A549 (cell line): ENCODE results near the gene COPZ2. TPM values are rescaled to one million over a fixed set of nuclear protein-coding genes. Genes with fewer than 3 reads are reported as not detected.
A peak's percentile ranks its signal among the peaks of the same experiment; 100 is the strongest.

Experiments
- ATAC-seq, 2 experiments: fragments of 200-7000 bp in 1 of 2; fragments of >200 bp in 1 of 2; cut with Nextera tagmentation in 1 of 2; cut with Tn5 transposase in 1 of 2; 3 replicates each; pipeline versions ENCODE4 v1.8.0 to v1.9.1; 2018 to 2020; ENCODE audit warnings: mild to moderate bottlenecking in 1 of 2, moderate library complexity in 1 of 2
- CTCF ChIA-PET: fragments of 300-600 bp; sonication (Branson Sonifier 250); formaldehyde crosslinking; extraction: SDS; loops from one replicate; lab custom pipeline; 2021; ENCODE audit warnings: antibody characterized with exemption, inconsistent platforms; lab: Yijun Ruan, JAX
- POLR2A ChIA-PET: fragments of 350-600 bp; formaldehyde crosslinking; extraction: SDS; loops from one replicate; lab custom pipeline; 2021; ENCODE audit warnings: antibody characterized with exemption, inconsistent platforms; lab: Yijun Ruan, JAX
- DNase-seq, 2 experiments: peaks; one replicate each; pipeline versions ENCODE4 v3.0.0 to v3.0.0-alpha.2; 2011 to 2016; ENCODE audit warnings: low read depth in 1 of 2, low spot score in 1 of 2
- FAIRE-seq: peaks from 2 replicates; lab custom pipeline; 2011; peaks lifted over from hg19 to GRCh38; lab: Jason Lieb, UNC
- H3K27ac ChIP-seq, 2 experiments: fragments of >200 bp; sonication (Bioruptor Twin); formaldehyde crosslinking; 3 replicates each; pipeline ENCODE4 v1.5.1; 2016 to 2017
- H3K4me1 ChIP-seq: fragments of >200 bp; sonication (Bioruptor Twin); formaldehyde crosslinking; 3 replicates; pipeline ENCODE4 v1.6.1; 2016
- H3K4me2 ChIP-seq: fragments of >200 bp; sonication (Bioruptor Twin); formaldehyde crosslinking; 3 replicates; pipeline ENCODE4 v1.6.1; 2016
- H3K4me3 ChIP-seq: fragments of >200 bp; sonication (Bioruptor Twin); formaldehyde crosslinking; 3 replicates; pipeline ENCODE4 v1.5.1; 2016
- H3K9me3 ChIP-seq: fragments of >200 bp; sonication (Bioruptor Twin); formaldehyde crosslinking; 3 replicates; pipeline ENCODE4 v1.6.1; 2016
- BCL3 ChIP-seq: fragments of >200 bp; sonication (Bioruptor Twin); formaldehyde crosslinking; IDR thresholded peaks from 3 replicates; pipeline ENCODE4 v1.6.1; 2016
- BHLHE40 ChIP-seq: IDR thresholded peaks from 2 replicates; pipeline ENCODE4 v1.6.1; 2012; ENCODE audit warnings: low read depth, low read length, inconsistent platforms
- CEBPB ChIP-seq, 2 experiments: fragments of >200 bp in 1 of 2; sonication (Bioruptor Twin) in 1 of 2; formaldehyde crosslinking in 1 of 2; IDR thresholded peaks; 2 replicates each; pipeline ENCODE4 v1.6.1; 2012 to 2016
- CHD2 ChIP-seq: fragments of 150-350 bp; IDR thresholded peaks from 2 replicates; pipeline ENCODE4 v1.6.1; 2014; ENCODE audit warnings: low read length; ENCODE audit not compliant: partially characterized antibody
- CTCF ChIP-seq: fragments of >200 bp; sonication (Bioruptor Twin); formaldehyde crosslinking; IDR thresholded peaks from 3 replicates; pipeline ENCODE4 v1.5.1; 2016
- EHF ChIP-seq: fragments of 250-450 bp; sonication (Bioruptor Pico); IDR thresholded peaks from 2 replicates; pipeline ENCODE4 v1.5.0; 2020; ENCODE audit warnings: mild to moderate bottlenecking
- ELK1 ChIP-seq: fragments of 150-350 bp; IDR thresholded peaks from 2 replicates; pipeline ENCODE4 v1.6.1; 2014; ENCODE audit warnings: low read depth, mild to moderate bottlenecking, low read length
- GATA3 ChIP-seq: IDR thresholded peaks from 2 replicates; pipeline ENCODE4 v1.6.1; 2012; ENCODE audit warnings: borderline replicate concordance
- HOXA7 ChIP-seq: fragments of 250-450 bp; sonication (Bioruptor Pico); IDR thresholded peaks from 2 replicates; pipeline ENCODE4 v1.5.0; 2020; ENCODE audit warnings: mild to moderate bottlenecking, moderate library complexity
- KDM5A ChIP-seq: fragments of 200-600 bp; sonication (generic); IDR thresholded peaks from 2 replicates; pipeline ENCODE4 v1.6.1; 2016; ENCODE audit warnings: antibody characterized with exemption, mild to moderate bottlenecking
- NFE2L2 ChIP-seq: fragments of 150-350 bp; conservative IDR thresholded peaks from 2 replicates; pipeline ENCODE4 v1.6.1; 2014; ENCODE audit warnings: low read length
- PHF8 ChIP-seq: fragments of 200-600 bp; sonication (generic); IDR thresholded peaks from 2 replicates; pipeline ENCODE4 v1.6.1; 2016; ENCODE audit warnings: low read depth, mild to moderate bottlenecking, antibody characterized with exemption, moderate library complexity, borderline replicate concordance
- POLR2AphosphoS2 ChIP-seq: conservative IDR thresholded peaks from 2 replicates; pipeline ENCODE4 v1.6.1; 2012; ENCODE audit warnings: low read length, improper control_type of control experiment, inconsistent platforms
- RAD21 ChIP-seq, 2 experiments: fragments of >200 bp in 1 of 2; sonication (Bioruptor Twin) in 1 of 2; formaldehyde crosslinking in 1 of 2; IDR thresholded peaks in 1 of 2; conservative IDR thresholded peaks in 1 of 2; 2 replicates in 1 of 2; 3 replicates in 1 of 2; pipeline ENCODE4 v1.6.1; 2012 to 2018; ENCODE audit warnings: inconsistent platforms in 1 of 2
- RCOR1 ChIP-seq: fragments of 150-350 bp; IDR thresholded peaks from 2 replicates; pipeline ENCODE4 v1.6.1; 2014; ENCODE audit warnings: antibody characterized with exemption, low read length, low read depth
- REST ChIP-seq: fragments of 200-600 bp; sonication (generic); IDR thresholded peaks from 2 replicates; pipeline ENCODE4 v1.6.1; 2016; ENCODE audit warnings: antibody characterized with exemption, mild to moderate bottlenecking, moderate library complexity
- RFX5 ChIP-seq: fragments of 450-650 bp; IDR thresholded peaks from 2 replicates; pipeline ENCODE4 v1.7.1; 2014; ENCODE audit warnings: antibody characterized with exemption, mild to moderate bottlenecking, moderate library complexity
- RNF2 ChIP-seq: fragments of 200-600 bp; sonication (generic); IDR thresholded peaks from 2 replicates; pipeline ENCODE4 v1.6.1; 2016; ENCODE audit warnings: low read depth, mild to moderate bottlenecking, antibody characterized with exemption, moderate library complexity, borderline replicate concordance
- SMC3 ChIP-seq: fragments of >200 bp; sonication (Bioruptor Twin); formaldehyde crosslinking; IDR thresholded peaks from 3 replicates; pipeline ENCODE4 v1.6.1; 2018; ENCODE audit warnings: inconsistent platforms
- ZC3H11A ChIP-seq: fragments of 450-650 bp; IDR thresholded peaks from 2 replicates; pipeline ENCODE4 v1.6.1; 2014; ENCODE audit warnings: antibody characterized with exemption, mild to moderate bottlenecking
- WGBS: methylation state at CpG from one replicate; pipeline ENCODE4 v1.1.6; 2017; ENCODE audit errors: missing lambda C conversion rate; 5-methylcytosine and 5-hydroxymethylcytosine counted together
- polyA plus RNA-seq, 4 experiments: library from polyadenylated mRNA; depleted of rRNA in 3 of 4; stranded (reverse); fragments of >200 nt; fragmentation: RNase III in 1 of 4; extraction: RNeasy Plus Mini Kit Qiagen cat#74134 plus additional on column Dnase treatment in 1 of 4; gene quantifications; 2 replicates in 3 of 4; 3 replicates in 1 of 4; pipeline ENCODE4 v1.2.3, GENCODE V29; 2011 to 2017

The COPZ2 gene
- polyA plus RNA-seq, 2 of the 4 experiments (the other 2 are of a cell fraction), result 10.6 to 19.3 TPM

- Histone ChIP-seq H3K9me3 (no peaks in the 10 kb centered on the region), H3K4me1 (0 out of 3 replicates have a peak, but pooled peaks cover 3% of the 10 kb centered on the region), H3K27ac (no peak overlapping the region), H3K4me2 (no peak overlapping the region), H3K4me3 (no peak overlapping the region)
- TF ChIP-seq KDM5A, result no peak
- TF ChIP-seq ELK1, result no peak
- no peak for TF ChIP-seq EHF
- TF ChIP-seq NFE2L2, result no peak
- no peak for TF ChIP-seq GATA3
- no peak for TF ChIP-seq RFX5
- TF ChIP-seq SMC3, result no peak
- TF ChIP-seq POLR2AphosphoS2, result no peak
- TF ChIP-seq REST, result no peak
- no peak for TF ChIP-seq PHF8
- no peak for TF ChIP-seq CEBPB (IDR thresholded peaks at IDR 0.05)
- TF ChIP-seq RNF2, result no peak
- no peak for TF ChIP-seq BCL3
- TF ChIP-seq ZC3H11A, result no peak
- no peak for TF ChIP-seq RCOR1
- TF ChIP-seq BHLHE40, result no peak
- no peak for TF ChIP-seq HOXA7 (CRISPR knock-in tag)
- no peak for TF ChIP-seq CHD2
- ATAC-seq (no peak), FAIRE-seq (no peak), DNase-seq (no peak)
- ChIA-PET CTCF (interaction anchor here (0.6 to 18.5 kb wide), 10 partner anchors 8 to 169 kb away, joined by 3 to 766 read pairs (median 9); partner anchors contain the start of genes CDK5RAP3, PNPO and PRR15L), POLR2A (no interaction called here)
- WGBS, result 89% methylated on average over 33 of the region's 34 CpGs
Measured at GRCh38 chr17:48012151-48012520, 25.5 kb downstream of the COPZ2 start.

- 53% methylated on average over 23 of the region's 23 CpGs for WGBS
- peak; percentile 51 for FAIRE-seq
- H3K4me1 ChIP-seq, result 0 out of 3 replicates have a peak, but pooled peaks cover 3% of the 10 kb centered on the region
Measured at GRCh38 chr17:48011405-48012150, 26.0 kb downstream of the COPZ2 start.

More at GRCh38 chr17:48011405-48012150, 26.0 kb downstream of the COPZ2 start:
- Histone ChIP-seq H3K4me3 (no peak overlapping the region), H3K9me3 (no peaks in the 10 kb centered on the region), H3K27ac (peak overlapping the region; percentile 10 to 34; a peak in 5 of 6 replicates), H3K4me2 (peak overlapping the region; percentile 61)
- CTCF ChIA-PET, result interaction anchor here (0.9 to 18.5 kb wide), 17 partner anchors 9 to 168 kb away, joined by 3 to 766 read pairs (median 5); partner anchors contain the start of genes CDK5RAP3, PNPO and PRR15L
- POLR2A ChIA-PET, result interaction anchor here (0.8 kb wide), 2 partner anchors 44 to 57 kb away, joined by 3 to 4 read pairs; no protein-coding TSS in a partner anchor
- 0 out of 3 replicates have a peak, but pooled peaks have one; percentile 14 for TF ChIP-seq SMC3
- peak; percentile 23 to 61; a peak in 3 of 5 replicates for TF ChIP-seq RAD21 (conservative IDR thresholded peaks at IDR 0.05 in 1 of 2, IDR thresholded peaks at IDR 0.05 in 1 of 2)
- peak; percentile 39; the same call in 2 of the 3 replicates for TF ChIP-seq CTCF
- TF ChIP-seq PHF8, result no peak
- DNase-seq (peak; percentile 66 to 78), ATAC-seq (peak; percentile 83 to 87)
